GM12878 (cell line): Measurements from ENCODE around the gene C18orf54. TPM values are rescaled to one million over a fixed set of nuclear protein-coding genes. Genes with fewer than 3 reads are reported as not detected.

Experiments
- ATAC-seq: fragments of 200-7000 bp; cut with Tn5 transposase; 3 replicates; pipeline ENCODE4 v1.9.1; 2020; ENCODE audit warnings: mild to moderate bottlenecking, moderate library complexity
- BruUV-seq: library from RNA; stranded (reverse); fragments of 400-500 nt; replicated peaks from 2 replicates; lab custom pipeline; 2021; lab: Mats Ljungman, UMichigan
- CTCF ChIA-PET: fragments of 300-600 bp; sonication (Branson Sonifier 250); formaldehyde crosslinking; extraction: SDS; loops from one replicate; lab custom pipeline; 2021; ENCODE audit warnings: inconsistent platforms; lab: Yijun Ruan, JAX
- POLR2A ChIA-PET: fragments of 350-600 bp; formaldehyde crosslinking; extraction: SDS; loops from one replicate; lab custom pipeline; 2021; ENCODE audit warnings: inconsistent platforms; lab: Charles Lee
- RAD21 ChIA-PET: fragments of 300-600 bp; sonication (Branson Sonifier 250); formaldehyde crosslinking; loops from one replicate; lab custom pipeline; 2023; ENCODE audit warnings: antibody characterized with exemption; ENCODE audit not compliant: unreplicated experiment; lab: Charles Lee
- SMC1A ChIA-PET: fragments of 300-600 bp; sonication (Branson Sonifier 250); formaldehyde crosslinking; loops from one replicate; lab custom pipeline; 2023; ENCODE audit not compliant: unreplicated experiment, uncharacterized antibody; lab: Charles Lee
- DNase-seq: peaks from one replicate; pipeline ENCODE4 v3.0.0-alpha.2; 2011; ENCODE audit warnings: low read depth, low spot score
- FAIRE-seq: peaks from 3 replicates; lab custom pipeline; 2011; peaks lifted over from hg19 to GRCh38; lab: Jason Lieb, UNC
- H2AFZ ChIP-seq: 2 replicates; pipeline ENCODE4 v1.6.0; 2011; ENCODE audit warnings: low read depth, low read length, control low read depth; ENCODE audit not compliant: control insufficient read depth
- H3K27ac ChIP-seq: 2 replicates; pipeline ENCODE4 v1.5.1; 2011; ENCODE audit warnings: control low read depth; ENCODE audit not compliant: control insufficient read depth, insufficient read depth
- H3K27me3 ChIP-seq, 2 experiments: replicated peaks in 1 of 2; 2 replicates each; pipeline versions ENCODE4 v1.6.0 to v1.6.1; 2011; ENCODE audit warnings: low read length in 1 of 2; ENCODE audit not compliant: control insufficient read depth in 2 of 2, insufficient read depth in 2 of 2
- H3K36me3 ChIP-seq, 2 experiments: 2 replicates each; pipeline ENCODE4 v1.5.1; 2011; ENCODE audit warnings: low read length in 1 of 2; ENCODE audit not compliant: control insufficient read depth in 2 of 2, insufficient read depth in 2 of 2
- H3K4me1 ChIP-seq: 2 replicates; pipeline ENCODE4 v1.6.1; 2011; ENCODE audit warnings: mild to moderate bottlenecking, low read length, moderate library complexity, mixed read lengths; ENCODE audit not compliant: control insufficient read depth, insufficient read depth
- H3K4me2 ChIP-seq: 2 replicates; pipeline ENCODE4 v1.6.0; 2011; ENCODE audit warnings: control low read depth; ENCODE audit not compliant: control insufficient read depth, insufficient read depth
- H3K4me3 ChIP-seq: fragments of 200-600 bp; sonication (generic); 2 replicates; pipeline ENCODE4 v1.5.1; 2016
- H3K79me2 ChIP-seq: 2 replicates; pipeline ENCODE4 v1.6.0; 2011; ENCODE audit warnings: low read length; ENCODE audit not compliant: control insufficient read depth, insufficient read depth
- H3K9ac ChIP-seq: 2 replicates; pipeline ENCODE4 v1.8.0; 2011; ENCODE audit warnings: low read length, control low read depth, mixed read lengths; ENCODE audit not compliant: control insufficient read depth, insufficient read depth
- H3K9me3 ChIP-seq: replicated peaks from 3 replicates; pipeline ENCODE4 v1.5.1; 2011; ENCODE audit warnings: mild to moderate bottlenecking, low read length; ENCODE audit not compliant: control insufficient read depth, insufficient read depth
- H4K20me1 ChIP-seq: 2 replicates; pipeline ENCODE4 v1.6.0; 2011; ENCODE audit not compliant: control insufficient read depth, insufficient read depth
- GABPA ChIP-seq: IDR thresholded peaks from 2 replicates; pipeline ENCODE4 v1.6.1; 2014; ENCODE audit warnings: antibody characterized with exemption, low read depth, mild to moderate bottlenecking, inconsistent platforms
- IRF4 ChIP-seq: IDR thresholded peaks from 2 replicates; pipeline ENCODE4 v1.6.1; 2011; ENCODE audit warnings: low read depth, low read length
- NFYB ChIP-seq: IDR thresholded peaks from 2 replicates; pipeline ENCODE4 v1.6.1; 2011; ENCODE audit warnings: low read depth, mild to moderate bottlenecking, low read length, improper control_type of control experiment, moderate library complexity; ENCODE audit not compliant: insufficient read depth
- TAF1 ChIP-seq: IDR thresholded peaks from 2 replicates; pipeline ENCODE4 v1.6.1; 2011; ENCODE audit warnings: mild to moderate bottlenecking, low read depth, low read length, borderline replicate concordance
- TARDBP ChIP-seq: IDR thresholded peaks from 2 replicates; pipeline ENCODE4 v1.6.1; 2016; ENCODE audit warnings: borderline replicate concordance
- USF1 ChIP-seq: IDR thresholded peaks from 2 replicates; pipeline ENCODE4 v1.6.1; 2011; ENCODE audit warnings: borderline replicate concordance, low read depth, mild to moderate bottlenecking, moderate library complexity, mixed read lengths, low read length; ENCODE audit not compliant: insufficient read depth; ENCODE audit errors: extremely low read length
- WRNIP1 ChIP-seq: IDR thresholded peaks from 2 replicates; pipeline ENCODE4 v1.6.1; 2011; ENCODE audit warnings: low read depth, low read length, improper control_type of control experiment, borderline replicate concordance
- ZZZ3 ChIP-seq: IDR thresholded peaks from 2 replicates; pipeline ENCODE4 v1.6.1; 2011; ENCODE audit warnings: low read depth; ENCODE audit not compliant: control insufficient read depth, insufficient read length
- in situ Hi-C: fragments of 300-500 bp; cut with MboI; formaldehyde crosslinking; loops from 9 replicates; pipeline ENCODE4 v1.14.3; 2018; ENCODE audit warnings: mixed read lengths
- intact Hi-C: fragments of 100-400 bp; cut with micrococcal nuclease; formaldehyde crosslinking; loops from one replicate; pipeline ENCODE4 v1.14.2; 2022; ENCODE audit not compliant: unreplicated experiment
- polyA plus RNA-seq, 11 experiments: library from polyadenylated mRNA; depleted of rRNA in 4 of 11; unstranded in 6 of 11; stranded (reverse) in 5 of 11; fragments of >200 nt; fragmentation: Nextera tagmentation in 4 of 11; fragmentation: Illumina TruSeq in 1 of 11; extraction: Ambion mirVana in 4 of 11; extraction: Trizol in 1 of 11; gene quantifications; 1 replicate in 1 of 11; 2 replicates in 10 of 11; pipeline versions ENCODE4 v1.2.1 to v1.2.3, GENCODE V29; 2011 to 2016; ENCODE audit warnings: inconsistent platforms in 2 of 11, missing spikeins in 2 of 11, low read depth in 1 of 11
- total RNA-seq, 4 experiments: library from RNA; depleted of rRNA in 3 of 4; stranded (reverse); fragments of >200 nt in 3 of 4; fragmentation: Illumina TruSeq in 1 of 4; extraction: Trizol in 1 of 4; gene quantifications; 2 replicates each; pipeline versions ENCODE4 v1.2.1 to v1.2.3, GENCODE V29; 2013 to 2021

Gene C18orf54
- total and polyA plus RNA-seq, 10 of the 15 experiments (the other 5 are each of a cell fraction or from before 2014, with no cell fraction given) = 1.2 to 7.6 (median 2.8) TPM

- Histone ChIP-seq H2AFZ (no peak overlapping the region), H3K9ac (no peak overlapping the region), H3K27ac (no peak overlapping the region), H3K4me2 (no peak overlapping the region), H3K79me2 (no peaks in the 10 kb centered on the region), H3K4me1 (no peaks in the 10 kb centered on the region), H3K36me3 (no peaks in the 10 kb centered on the region), H3K4me3 (no peak overlapping the region), H4K20me1 (no peaks in the 10 kb centered on the region), H3K9me3 (no peaks in the 10 kb centered on the region), H3K27me3 (no peaks in the 10 kb centered on the region)
- ChIA-PET RAD21 (interaction anchor here (0.9 to 2.0 kb wide), 5 partner anchors 10 to 112 kb away, joined by 3 to 10 read pairs (median 5); no protein-coding TSS in a partner anchor), POLR2A (no interaction called here), SMC1A (interaction anchor here (0.9 to 2.0 kb wide), 14 partner anchors 10 to 210 kb away, joined by 3 to 12 read pairs (median 4); no protein-coding TSS in a partner anchor), CTCF (interaction anchor here (0.6 to 2.6 kb wide), 11 partner anchors 8 to 422 kb away, joined by 3 to 16 read pairs (median 4); no protein-coding TSS in a partner anchor)
- intact Hi-C loops (no loop called here), in situ Hi-C loops (no loop called here)
- no peak for FAIRE-seq
- no TSS peak for BruUV-seq
- DNase-seq = no peak
- no peak for ATAC-seq
- TF ChIP-seq GABPA (no peak), USF1 (no peak), TARDBP (no peak), TAF1 (no peak), IRF4 (no peak), NFYB (no peak), WRNIP1 (no peak), ZZZ3 (no peak)
Observed at GRCh38 chr18:54329787-54330186, 27.9 kb upstream of the C18orf54 start.
